DND-41 (cell line): Measurements from ENCODE around the gene TMEM62.

Experiments used
- ATAC-seq: fragments of 200-7000 bp; cut with Tn5 transposase; 3 replicates; pipeline ENCODE4 v1.9.1; 2021; ENCODE audit warnings: low read depth; ENCODE audit not compliant: insufficient read depth
- DNase-seq: peaks from one replicate; pipeline ENCODE4 v3.0.0-alpha.2; 2020
- H2AFZ ChIP-seq: 2 replicates; pipeline ENCODE4 v1.6.0; 2012; ENCODE audit warnings: low read depth, low read length
- H3K27ac ChIP-seq: 2 replicates; pipeline ENCODE4 v1.5.1; 2012; ENCODE audit warnings: low read length, inconsistent platforms
- H3K27me3 ChIP-seq: fragments of 200-600 bp; sonication (generic); 2 replicates; pipeline ENCODE4 v1.6.0; 2012; ENCODE audit warnings: low read length, mild to moderate bottlenecking, inconsistent platforms; ENCODE audit not compliant: insufficient read depth, poor library complexity
- H3K36me3 ChIP-seq: 2 replicates; pipeline ENCODE4 v1.5.1; 2012; ENCODE audit warnings: low read length, inconsistent platforms; ENCODE audit not compliant: insufficient read depth
- H3K4me1 ChIP-seq: 2 replicates; pipeline ENCODE4 v1.5.1; 2012; ENCODE audit warnings: mild to moderate bottlenecking, low read length; ENCODE audit not compliant: insufficient read depth
- H3K4me2 ChIP-seq: 2 replicates; pipeline ENCODE4 v1.6.0; 2012; ENCODE audit warnings: mild to moderate bottlenecking, moderate library complexity, low read length, inconsistent platforms; ENCODE audit not compliant: insufficient read depth
- H3K4me3 ChIP-seq, 2 experiments: fragments of 200-600 bp in 1 of 2; shearing (Covaris generic) in 1 of 2; 2 replicates each; pipeline ENCODE4 v1.5.1; 2012 to 2016; ENCODE audit warnings: inconsistent platforms in 2 of 2, low read length in 2 of 2, mild to moderate bottlenecking in 2 of 2, low read depth in 1 of 2, moderate library complexity in 1 of 2
- H3K79me2 ChIP-seq: 2 replicates; pipeline ENCODE4 v1.6.0; 2012; ENCODE audit warnings: low read length, inconsistent platforms; ENCODE audit not compliant: insufficient read depth
- H3K9ac ChIP-seq: 2 replicates; pipeline ENCODE4 v1.6.0; 2012; ENCODE audit warnings: low read depth, mild to moderate bottlenecking, inconsistent platforms, low read length, moderate library complexity
- H3K9me3 ChIP-seq: 2 replicates; pipeline ENCODE4 v1.5.1; 2012; ENCODE audit warnings: low read length, moderate library complexity, mild to moderate bottlenecking, inconsistent platforms; ENCODE audit not compliant: insufficient read depth, severe bottlenecking
- H4K20me1 ChIP-seq: 2 replicates; pipeline ENCODE4 v1.6.0; 2012; ENCODE audit warnings: low read length; ENCODE audit not compliant: insufficient read depth
- EZH2 ChIP-seq: IDR thresholded peaks from 3 replicates; pipeline ENCODE4 v1.6.1; 2012; ENCODE audit warnings: borderline replicate concordance, low read depth, mild to moderate bottlenecking, moderate library complexity, low read length, inconsistent platforms; ENCODE audit not compliant: severe bottlenecking
- TF ChIP-seq, protein P1 (sequence below): IDR thresholded peaks from 2 replicates; pipeline ENCODE4 v1.5.1; 2012; ENCODE audit warnings: borderline replicate concordance, low read length, moderate library complexity, mild to moderate bottlenecking; ENCODE audit not compliant: poor library complexity, severe bottlenecking; ENCODE audit errors: extremely low read depth

TMEM62 gene

DNA sequence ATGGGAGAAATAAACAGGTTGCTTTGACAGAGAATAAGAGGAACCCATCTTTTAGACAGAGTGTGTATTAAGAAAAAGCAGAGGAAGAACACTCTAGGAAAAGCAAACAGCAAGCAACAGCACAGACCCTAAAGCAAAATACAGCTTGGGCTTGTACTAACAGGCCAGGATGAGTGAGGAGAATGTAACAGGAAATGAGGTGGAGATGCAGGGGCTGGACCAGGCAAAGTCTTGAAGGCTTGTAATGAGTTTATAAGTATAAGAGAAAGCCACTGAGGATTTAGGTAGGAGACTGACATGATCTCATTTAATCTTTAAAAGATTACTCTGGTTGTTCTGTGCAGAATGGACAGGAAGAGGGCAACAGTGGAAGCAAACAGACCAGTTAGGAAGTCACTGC is 32.4 kb upstream of the TMEM62 start:
- Histone ChIP-seq H4K20me1 (peaks cover 9% of the 10 kb centered on the region; the same call in 1 of the 2 replicates), H3K4me2 (no peak overlapping the region)
- TF ChIP-seq EZH2: no peak
- TF ChIP-seq, protein P1, sequence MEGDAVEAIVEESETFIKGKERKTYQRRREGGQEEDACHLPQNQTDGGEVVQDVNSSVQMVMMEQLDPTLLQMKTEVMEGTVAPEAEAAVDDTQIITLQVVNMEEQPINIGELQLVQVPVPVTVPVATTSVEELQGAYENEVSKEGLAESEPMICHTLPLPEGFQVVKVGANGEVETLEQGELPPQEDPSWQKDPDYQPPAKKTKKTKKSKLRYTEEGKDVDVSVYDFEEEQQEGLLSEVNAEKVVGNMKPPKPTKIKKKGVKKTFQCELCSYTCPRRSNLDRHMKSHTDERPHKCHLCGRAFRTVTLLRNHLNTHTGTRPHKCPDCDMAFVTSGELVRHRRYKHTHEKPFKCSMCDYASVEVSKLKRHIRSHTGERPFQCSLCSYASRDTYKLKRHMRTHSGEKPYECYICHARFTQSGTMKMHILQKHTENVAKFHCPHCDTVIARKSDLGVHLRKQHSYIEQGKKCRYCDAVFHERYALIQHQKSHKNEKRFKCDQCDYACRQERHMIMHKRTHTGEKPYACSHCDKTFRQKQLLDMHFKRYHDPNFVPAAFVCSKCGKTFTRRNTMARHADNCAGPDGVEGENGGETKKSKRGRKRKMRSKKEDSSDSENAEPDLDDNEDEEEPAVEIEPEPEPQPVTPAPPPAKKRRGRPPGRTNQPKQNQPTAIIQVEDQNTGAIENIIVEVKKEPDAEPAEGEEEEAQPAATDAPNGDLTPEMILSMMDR: no peak

DNA sequence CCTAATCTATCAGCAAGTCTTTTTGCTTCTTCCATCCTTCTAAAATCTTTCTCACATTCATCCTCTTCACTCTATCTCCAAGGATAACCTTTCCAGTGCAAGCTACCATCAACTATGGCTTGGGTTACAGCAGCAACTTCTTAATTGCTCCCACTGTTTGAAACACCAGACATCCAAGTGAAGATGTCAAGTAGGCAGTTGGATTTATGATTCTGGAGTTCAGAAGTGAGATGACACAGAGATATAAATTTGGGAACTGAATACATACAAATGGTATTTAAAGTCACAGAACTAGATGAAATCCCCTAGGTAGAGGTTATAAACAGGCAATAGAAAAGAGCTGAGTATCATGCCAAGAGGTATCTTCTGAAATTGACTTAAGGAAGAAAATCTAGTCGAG is 31.2 kb upstream of the TMEM62 start:
- H3K27ac ChIP-seq: no peak overlapping the region
- H3K36me3 ChIP-seq: peaks cover 38% of the 10 kb centered on the region
- H3K4me1 ChIP-seq: peaks cover 46% of the 10 kb centered on the region
- H4K20me1 ChIP-seq: peaks cover 9% of the 10 kb centered on the region; the same call in 1 of the 2 replicates
- no peak overlapping the region for H3K4me2 ChIP-seq
- H3K4me3 ChIP-seq: no peak overlapping the region
- H3K79me2 ChIP-seq: peaks cover 86% of the 10 kb centered on the region
- ATAC-seq: no peak
- DNase-seq: no peak
- no peaks in the 10 kb centered on the region for H3K27me3 ChIP-seq
- H3K9ac ChIP-seq: no peak overlapping the region
- H2AFZ ChIP-seq: no peak overlapping the region
- no peaks in the 10 kb centered on the region for H3K9me3 ChIP-seq
- TF ChIP-seq, protein P1: no peak
- TF ChIP-seq EZH2: no peak

More for the DNA sequence above, 32.4 kb upstream of the TMEM62 start:
- ATAC-seq: no peak
- peaks cover 36% of the 10 kb centered on the region for H3K4me1 ChIP-seq
- no peak for DNase-seq
- H2AFZ ChIP-seq: no peak overlapping the region
- no peaks in the 10 kb centered on the region for H3K9me3 ChIP-seq
- H3K9ac ChIP-seq: no peak overlapping the region
- H3K27ac ChIP-seq: no peak overlapping the region; the same call in 1 of the 2 replicates
- no peak overlapping the region for H3K4me3 ChIP-seq
- H3K36me3 ChIP-seq: peaks cover 41% of the 10 kb centered on the region
- H3K27me3 ChIP-seq: no peaks in the 10 kb centered on the region
- H3K79me2 ChIP-seq: peaks cover 94% of the 10 kb centered on the region

DNA sequence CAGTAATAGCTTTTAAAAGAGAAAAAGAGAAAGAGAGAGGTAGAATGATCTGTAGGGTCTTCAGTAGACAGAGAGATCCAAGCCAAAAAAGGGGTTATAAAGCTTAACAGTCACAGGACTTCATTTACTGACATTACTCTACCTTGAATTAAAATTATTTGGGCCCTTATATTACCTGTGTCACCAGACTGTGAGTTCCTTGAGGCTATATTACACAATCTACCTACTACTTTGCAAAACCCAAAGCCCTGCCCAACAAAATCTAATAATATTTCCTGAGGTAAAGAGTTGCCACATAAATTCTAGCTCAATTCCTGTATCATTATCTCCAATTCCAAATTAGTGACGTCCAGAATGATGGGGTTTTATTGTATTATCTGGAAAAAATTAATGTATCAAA is 29.5 kb upstream of the TMEM62 start:
- ATAC-seq: no peak
- TF ChIP-seq, protein P1: no peak
- TF ChIP-seq EZH2: no peak
- Histone ChIP-seq H3K79me2 (peaks cover 68% of the 10 kb centered on the region), H3K4me2 (peak overlapping the region; percentile 69), H3K9ac (0 out of 2 replicates have a peak overlapping the region, but pooled peaks have one; percentile 27), H4K20me1 (peaks cover 6% of the 10 kb centered on the region; the same call in 1 of the 2 replicates), H3K27ac (no peak overlapping the region), H3K27me3 (no peaks in the 10 kb centered on the region), H3K4me1 (peaks cover 46% of the 10 kb centered on the region), H3K36me3 (peaks cover 30% of the 10 kb centered on the region), H3K4me3 (no peak overlapping the region), H2AFZ (no peak overlapping the region), H3K9me3 (no peaks in the 10 kb centered on the region)
- no peak for DNase-seq

DNA sequence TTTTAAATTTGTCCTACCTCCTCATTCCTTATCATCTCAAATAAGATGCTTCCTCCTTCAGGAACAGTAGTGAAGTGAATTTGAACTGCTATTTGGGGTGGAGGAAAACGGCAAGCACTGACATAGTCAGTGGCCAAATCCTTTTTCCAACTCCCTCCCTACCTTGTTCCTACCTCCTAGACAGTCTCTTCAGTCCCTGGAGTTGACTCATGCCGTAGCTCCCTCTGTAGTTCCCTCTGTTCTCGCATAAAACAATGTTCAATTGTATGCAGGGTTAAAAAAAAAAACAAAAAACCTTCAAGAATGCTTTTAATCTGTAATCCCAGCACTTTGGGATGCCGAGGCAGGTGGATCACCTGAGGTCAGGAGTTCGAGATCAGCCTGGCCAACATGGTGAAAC is 29.0 kb upstream of the TMEM62 start:
- Histone ChIP-seq H3K79me2 (peaks cover 64% of the 10 kb centered on the region), H3K9ac (peak overlapping the region; percentile 27; the same call in 1 of the 2 replicates), H2AFZ (no peak overlapping the region), H3K9me3 (no peaks in the 10 kb centered on the region), H3K36me3 (peaks cover 30% of the 10 kb centered on the region), H3K4me3 (peak overlapping the region in 1 of 2 experiments; percentile 63; a peak in 2 of 4 replicates), H3K4me2 (peak overlapping the region; percentile 69), H3K27me3 (no peaks in the 10 kb centered on the region), H3K4me1 (peaks cover 46% of the 10 kb centered on the region), H3K27ac (no peak overlapping the region), H4K20me1 (peaks cover 6% of the 10 kb centered on the region; the same call in 1 of the 2 replicates)
- no peak for DNase-seq
- ATAC-seq: no peak
- TF ChIP-seq EZH2: no peak
- TF ChIP-seq, protein P1: no peak
